NCI-H345 (cell line): Measurements from ENCODE around the gene IFT80.

Experiments used
- DNase-seq: peaks from one replicate; lab custom pipeline; 2025; lab: John Stamatoyannopoulos, UW

Gene IFT80

DNA sequence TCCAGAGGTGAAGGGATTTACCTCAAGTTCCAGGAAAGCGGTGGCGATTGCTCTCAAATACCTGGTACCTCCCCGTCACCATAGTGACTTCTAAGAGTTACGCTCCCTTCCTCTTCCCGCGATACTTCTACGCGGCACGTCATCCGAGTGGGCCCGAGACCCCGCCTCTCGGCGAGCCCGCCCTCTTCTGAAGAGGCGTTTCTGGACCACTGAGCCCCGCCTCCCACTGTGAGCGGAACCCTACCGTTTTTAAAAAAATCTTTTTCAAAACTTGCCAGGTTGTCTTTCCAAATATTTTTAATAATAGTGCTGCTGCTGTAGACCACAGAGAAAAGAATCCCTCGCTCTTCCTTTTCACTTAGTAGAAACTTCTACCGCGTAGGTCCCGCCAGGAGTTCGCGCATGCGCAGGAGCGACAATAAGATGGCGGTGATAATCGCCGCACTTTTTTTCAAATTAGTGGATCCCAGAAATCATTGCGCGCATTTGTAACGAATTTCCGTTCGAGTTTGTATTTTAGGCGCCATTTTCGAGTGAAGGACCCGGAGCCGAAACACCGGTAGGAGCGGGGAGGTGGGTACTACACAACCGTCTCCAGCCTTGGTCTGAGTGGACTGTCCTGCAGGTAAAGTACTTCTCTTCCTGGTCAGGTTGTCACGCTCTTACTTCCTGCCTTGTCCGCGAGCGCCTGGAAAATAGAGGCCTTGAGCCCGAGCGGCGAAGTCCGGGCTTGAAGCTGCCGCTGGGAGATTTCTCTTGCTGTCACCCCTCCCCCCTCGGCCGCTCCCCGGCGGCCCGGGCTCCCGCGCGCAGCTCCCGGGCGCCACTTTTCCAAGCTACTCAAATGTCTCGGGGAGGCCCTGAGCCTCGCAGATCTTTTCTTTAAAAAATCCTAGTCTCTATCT, at the start of gene IFT80, which contains the start of gene SMC4:
Gene IFT80 (minus strand): TSS at position 101 of the 905 bp plus-strand sequence. CDS start 14,625 bp downstream, outside the sequence.
Gene SMC4 (plus strand): TSS at position 526 of the 905 bp plus-strand sequence. CDS start 1,177 bp downstream, outside the sequence.
- DNase-seq = peak; percentile 92

DNA sequence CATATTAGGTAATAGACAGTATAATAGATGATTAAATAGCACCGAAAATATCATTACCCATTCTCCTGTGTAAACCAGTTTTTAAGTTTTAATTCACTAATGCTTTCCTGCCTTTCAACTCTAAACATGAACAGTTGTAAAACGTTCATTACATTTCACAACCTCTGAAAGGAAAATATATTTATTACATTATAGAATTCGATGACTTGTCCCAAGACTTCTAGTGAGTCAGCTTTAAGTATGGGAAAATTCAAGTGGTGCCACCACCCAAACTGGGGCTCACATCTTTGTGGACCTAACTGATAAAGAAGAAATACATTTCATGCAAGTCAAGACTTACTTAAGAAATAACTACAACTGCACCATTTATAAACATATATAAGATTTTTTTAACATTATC, 48.5 kb upstream of the IFT80 start:
- DNase-seq = no peak

DNA sequence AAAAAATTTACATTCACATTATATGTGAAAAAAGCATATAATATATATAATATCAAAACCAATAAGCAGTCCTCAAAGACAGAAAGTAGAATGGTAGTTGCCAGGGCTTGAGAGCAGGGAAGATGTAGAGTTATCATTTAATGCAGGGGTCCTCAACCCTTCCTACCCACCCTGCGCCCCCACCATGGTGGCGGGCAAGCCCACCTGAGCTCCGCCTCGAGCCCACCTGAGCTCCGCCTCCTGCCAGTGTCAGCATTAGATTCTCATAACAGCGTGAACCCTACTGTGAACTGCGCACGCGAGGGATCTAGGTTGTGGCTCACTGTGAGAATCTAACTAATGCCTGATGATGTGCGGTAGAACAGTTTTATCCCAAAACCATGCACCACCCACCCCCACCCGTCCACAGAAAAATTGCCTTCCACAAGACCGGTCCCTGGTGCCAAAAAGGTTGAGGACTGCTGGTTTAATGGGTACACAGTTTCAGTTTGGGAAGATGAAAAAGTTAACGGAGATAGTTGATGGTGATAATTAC, 47.6 kb upstream of the IFT80 start:
- DNase-seq = no peak

DNA sequence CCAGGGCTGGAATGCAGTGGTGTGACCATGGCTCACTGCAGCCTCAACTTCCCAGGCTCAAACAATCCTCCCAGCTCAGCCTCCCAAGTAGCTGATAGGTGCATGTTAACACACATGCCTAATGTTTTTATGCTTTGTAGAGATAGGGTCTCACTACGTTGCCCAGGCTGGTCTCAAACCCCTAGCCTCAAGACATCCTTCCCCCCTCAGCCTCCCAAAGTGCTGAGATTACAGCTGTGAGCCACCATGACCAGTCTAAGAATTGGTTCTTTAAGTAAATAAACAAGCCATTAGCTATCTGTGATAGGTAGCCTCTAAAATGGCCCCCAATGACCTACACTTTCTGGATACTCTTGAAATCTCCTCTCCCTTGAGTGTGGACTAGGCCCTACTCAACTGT, 46.8 kb upstream of the IFT80 start:
- no peak for DNase-seq

DNA sequence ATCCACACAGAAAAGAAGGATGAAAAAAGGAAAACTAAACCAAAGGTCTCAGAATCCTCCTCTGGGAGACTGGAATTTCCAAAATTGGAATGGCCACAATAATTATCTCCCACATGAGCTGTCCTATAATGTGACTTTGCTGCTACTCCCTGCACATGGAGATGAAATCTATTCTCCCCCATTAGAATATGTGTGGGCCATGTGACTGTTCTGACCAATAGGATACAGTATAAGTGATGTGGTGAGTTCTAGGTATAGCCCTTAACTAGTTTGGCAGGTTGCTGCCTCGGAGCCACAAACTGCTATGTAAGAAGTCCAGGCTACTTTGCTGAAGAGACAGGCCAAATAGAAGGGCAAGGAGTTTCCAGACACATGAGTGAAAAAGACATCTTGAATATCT, 45.4 kb upstream of the IFT80 start:
- no peak for DNase-seq

DNA sequence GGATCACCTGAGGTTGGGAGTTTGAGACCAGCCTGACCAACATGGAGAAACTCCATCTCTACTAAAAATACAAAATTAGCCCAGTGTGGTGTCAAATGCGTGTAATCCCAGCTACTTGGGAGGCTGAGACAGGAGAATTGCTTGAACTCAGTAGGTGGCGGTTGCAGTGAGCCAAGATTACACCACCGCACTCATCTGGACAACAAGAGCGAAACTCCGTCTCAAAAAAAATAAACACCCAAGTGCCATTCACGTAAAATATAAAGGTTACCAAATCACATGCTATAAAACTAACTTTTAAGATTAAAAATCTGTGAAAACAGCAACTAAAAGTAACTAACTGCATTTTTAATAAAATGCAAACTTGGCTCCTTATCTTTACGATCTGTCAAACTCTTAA, 41.7 kb upstream of the IFT80 start:
- DNase-seq = no peak

DNA sequence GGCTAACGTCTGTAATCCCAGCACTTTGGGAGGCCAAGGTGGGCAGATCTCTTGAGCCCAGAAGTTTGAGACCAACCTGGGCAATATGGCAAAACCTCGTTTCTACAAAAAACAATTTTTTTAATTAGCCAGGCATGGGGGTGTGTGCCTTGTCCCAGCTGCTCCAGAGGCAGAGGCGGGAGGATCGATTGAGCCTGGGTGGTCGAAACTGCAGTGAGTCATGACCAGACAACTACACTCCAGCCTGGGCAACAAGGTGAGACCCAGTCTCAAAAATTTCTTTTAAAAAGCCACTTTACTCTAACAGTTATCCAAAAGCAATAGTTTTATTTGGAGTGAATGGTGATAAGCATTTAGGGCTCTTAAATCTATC, 38.0 kb upstream of the IFT80 start:
- no peak for DNase-seq

DNA sequence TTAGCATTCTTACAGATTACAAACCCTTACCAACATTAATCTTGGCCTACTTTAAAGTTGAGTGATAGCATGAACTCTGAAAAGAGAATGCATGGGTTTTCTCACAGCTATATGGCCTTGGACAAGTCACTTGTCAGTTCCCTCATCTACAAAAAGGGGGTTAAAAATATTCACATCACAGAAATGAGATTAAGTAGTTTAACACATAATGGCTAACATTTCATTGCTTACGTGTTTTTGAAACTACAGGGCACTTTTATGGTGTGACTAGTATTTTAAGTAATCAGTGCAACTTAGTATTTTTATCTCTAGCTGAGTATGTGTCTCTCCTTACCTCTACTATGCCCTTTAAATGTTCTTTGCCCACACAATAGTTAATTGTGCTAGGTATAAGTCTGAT, 36.7 kb upstream of the IFT80 start:
- DNase-seq = no peak

DNA sequence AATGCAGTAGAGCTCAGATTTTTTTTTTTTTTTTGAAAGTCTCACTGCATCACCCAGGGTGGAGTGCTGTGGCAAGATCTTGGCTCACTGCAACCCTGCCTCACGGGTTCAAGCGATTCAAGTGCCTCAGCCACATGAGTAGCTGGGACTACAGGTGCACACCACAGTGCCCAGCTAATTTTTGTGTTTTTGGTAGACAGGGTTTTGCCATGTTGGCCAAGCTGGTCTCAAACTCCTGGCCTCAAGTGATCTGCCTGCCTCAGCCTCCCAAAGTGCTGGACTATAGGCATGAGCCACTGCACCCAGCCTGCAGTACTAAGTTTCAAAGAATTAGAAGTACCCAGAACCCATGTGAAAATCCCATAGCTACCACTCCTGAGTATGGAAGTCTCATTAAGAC, 36.1 kb upstream of the IFT80 start:
- no peak for DNase-seq

DNA sequence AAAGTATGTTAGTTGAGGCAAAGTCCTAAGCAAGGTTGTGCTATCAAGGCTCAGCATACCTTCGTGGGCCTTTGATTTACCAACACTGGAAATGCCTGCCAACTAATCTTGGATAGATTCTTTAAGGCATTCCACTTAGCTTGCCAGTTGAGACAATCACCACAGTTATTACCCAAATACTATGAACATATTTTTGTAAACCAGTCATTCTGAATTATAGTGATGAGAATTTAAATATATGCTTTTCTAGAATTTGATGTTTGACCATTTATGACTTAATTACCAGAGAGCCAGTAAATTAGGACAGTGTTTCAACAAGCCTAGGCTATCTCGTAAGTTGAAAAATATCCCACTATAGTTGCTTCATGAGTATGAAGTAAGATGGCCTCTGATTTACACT, 35.0 kb upstream of the IFT80 start:
- DNase-seq = no peak

DNA sequence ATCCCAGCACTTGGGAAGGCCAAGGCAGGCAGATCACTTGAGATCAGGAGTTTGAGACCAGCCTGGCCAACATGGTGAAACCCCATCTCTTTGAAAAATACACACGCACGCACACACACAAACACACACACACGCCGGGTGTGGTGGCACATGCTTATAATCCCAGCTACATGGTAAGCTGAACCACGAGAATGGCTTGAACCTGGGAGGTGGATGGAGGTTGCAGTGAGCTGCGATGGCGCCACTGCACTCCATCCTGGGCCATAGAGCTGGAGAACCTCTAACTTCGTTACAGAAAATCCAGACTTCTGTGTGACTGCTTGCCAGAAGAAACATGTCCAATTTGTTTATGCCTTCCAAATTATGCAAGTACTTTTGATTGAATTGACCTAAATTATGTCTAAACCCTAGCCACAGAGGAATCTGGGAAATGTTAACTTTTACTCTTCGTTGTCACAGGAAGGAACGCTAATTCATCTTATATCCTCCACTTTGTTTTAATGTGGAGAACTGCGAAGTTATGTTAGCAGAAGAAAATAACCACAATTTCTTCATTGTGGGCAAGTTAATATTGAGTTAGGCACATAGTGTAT, 28.9 kb upstream of the IFT80 start:
- no peak for DNase-seq

DNA sequence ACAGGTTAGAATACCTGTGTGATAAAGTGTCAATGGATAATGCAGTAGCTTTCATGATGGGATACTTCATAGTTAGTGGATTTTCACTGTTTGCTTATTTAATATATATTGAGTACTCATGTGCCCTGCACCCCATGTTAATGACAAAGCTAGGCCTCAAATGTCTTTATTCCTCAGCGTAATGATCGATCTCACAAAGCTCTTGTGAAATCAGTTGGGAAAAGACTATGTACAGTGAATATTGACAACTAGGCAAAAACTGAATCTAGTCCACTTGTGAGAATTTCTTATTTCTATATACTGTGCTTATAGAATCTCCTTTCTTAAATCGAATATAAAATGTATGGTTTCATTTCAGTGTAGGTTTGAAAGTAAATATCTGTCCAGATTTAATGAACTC, 18.3 kb upstream of the IFT80 start:
- DNase-seq = no peak

DNA sequence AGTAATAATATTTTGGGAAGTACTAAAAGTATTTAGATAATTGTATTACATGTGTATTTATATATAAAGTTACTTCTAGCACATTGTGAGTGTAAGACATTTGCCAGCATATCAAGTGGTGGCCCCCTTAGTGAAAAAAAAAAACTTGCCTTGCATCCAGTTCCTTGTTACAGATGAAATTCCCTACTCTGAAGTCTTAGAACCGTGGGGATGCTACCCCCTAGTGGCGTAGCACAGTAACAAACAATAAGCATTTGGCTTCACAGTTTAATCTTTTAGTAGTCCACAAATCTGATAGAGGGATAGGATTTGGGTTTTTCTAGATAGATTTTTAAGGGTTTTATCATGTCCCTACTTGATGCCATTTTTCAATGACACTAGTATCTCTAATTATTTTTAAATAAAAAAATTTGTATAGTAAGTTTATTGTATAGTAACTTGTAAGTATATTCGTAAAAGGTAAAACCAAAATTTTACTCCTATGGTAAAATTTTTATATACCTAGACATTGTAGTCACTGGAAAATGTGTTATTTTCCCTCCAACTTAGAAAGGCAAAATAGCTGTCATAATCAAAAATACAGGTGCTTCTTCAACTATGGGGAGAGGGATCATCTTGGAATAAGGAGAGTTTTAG, 14.7 kb upstream of the IFT80 start:
- DNase-seq = peak; percentile 60

DNA sequence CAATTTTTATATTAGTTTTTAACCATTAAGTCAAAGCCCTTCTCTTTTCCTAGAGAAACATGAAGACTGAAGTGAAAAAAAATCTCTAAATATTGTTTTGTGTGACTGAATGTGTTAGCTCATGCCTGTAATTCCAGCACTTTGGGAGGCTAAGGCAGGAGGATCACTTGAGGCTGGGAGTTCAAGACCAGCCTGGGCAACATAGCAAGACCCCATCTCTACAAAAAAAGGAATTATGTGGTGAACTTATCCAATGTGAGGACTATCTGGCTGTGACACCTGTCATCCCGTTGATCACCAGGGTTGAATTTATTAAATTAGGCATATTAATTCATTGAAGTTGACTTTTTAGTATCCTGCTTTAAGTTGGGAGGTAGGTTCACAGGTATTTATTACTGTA, 13.5 kb upstream of the IFT80 start:
- no peak for DNase-seq

DNA sequence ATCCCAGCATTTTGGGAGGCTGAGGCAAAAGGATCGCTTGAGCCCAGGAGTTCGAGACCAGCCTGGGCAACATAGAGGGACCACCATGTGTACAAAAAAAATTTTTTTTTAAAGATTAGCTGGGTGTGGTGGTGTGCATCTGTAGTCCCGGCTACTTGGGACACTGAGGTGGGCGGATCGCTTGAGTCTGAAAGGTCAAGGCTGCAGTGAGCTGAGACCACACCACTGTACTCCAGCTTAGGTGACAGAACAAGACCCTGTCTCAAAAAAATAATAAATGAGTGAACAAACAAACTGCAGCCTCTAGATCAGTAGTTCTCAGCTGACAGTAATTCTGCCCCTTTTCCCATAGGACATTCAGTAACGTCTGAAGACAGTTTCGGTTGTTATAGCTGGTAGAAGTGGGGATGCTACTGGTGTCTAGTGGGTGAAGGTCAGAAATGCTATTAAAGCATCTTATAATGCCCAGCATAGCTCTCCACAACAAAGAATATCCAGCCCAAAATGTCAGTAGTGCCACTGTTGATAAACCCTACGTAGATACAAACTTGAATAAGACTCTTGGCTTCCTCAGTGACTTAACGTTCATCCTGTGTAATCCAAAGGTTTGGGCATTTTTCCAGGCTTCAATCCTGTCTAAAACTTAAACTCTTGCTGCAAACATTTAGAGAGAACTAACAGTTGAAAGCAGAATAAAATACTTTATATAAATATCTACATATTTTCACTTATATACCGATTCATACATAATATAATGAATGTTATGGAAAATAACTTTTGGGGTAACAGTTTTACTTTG, 11.0 kb upstream of the IFT80 start:
- DNase-seq = no peak

DNA sequence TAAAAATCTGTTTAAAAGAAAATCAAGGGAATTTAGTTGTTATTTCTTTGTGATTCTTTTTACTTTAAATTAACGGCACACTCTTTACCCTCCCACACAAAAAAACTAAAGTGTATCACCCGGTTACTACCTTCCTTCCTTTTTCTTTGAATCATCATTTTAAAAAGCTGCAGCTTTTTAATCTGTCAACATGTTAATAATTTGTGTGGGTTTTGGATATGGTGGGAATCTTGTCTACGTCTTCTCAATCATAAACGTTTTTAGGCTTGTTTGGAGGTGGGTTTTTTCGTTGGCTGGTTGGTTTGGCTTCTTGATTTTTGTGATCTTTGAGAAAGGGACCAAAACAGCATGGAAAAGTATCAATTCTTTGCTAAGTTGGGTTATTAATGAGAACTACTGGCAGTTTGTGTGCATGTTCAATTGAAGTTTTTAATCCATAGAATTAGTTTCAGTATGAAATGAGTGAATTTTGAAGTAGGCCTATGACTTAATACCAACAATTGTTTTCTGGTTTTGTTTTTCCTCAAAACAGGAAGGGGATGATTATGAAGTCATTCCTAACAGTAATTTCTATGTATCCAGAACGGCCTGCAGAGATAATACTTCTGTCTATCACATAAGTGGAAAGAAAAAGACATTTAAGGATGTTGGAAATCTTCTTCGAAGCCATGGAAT, 4.9 kb upstream of the IFT80 start:
- DNase-seq = no peak

DNA sequence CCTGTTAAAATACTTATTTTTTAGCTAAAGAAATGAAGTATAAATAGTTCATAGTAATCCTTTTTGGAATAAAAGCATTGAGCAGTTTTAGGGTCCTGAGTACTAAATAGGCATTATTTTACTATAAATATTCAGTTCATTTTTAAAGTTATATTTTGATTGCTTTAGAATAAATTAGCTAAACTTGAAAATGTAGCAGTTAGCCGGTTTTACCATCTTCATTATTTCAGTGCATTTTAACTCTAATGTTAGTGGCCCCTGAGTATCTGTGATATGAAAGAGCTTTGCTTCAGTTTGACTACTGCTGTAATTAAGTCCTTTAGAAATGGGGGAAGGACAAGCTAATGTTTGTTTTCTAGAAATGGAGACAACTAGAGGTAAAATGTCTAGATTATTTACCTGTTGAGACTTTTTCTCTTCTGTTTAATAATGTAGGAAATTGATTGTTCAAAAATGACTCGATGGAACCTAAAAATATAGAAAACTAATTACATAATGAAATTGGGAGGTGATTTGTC, 4.1 kb upstream of the IFT80 start:
- no peak for DNase-seq

DNA sequence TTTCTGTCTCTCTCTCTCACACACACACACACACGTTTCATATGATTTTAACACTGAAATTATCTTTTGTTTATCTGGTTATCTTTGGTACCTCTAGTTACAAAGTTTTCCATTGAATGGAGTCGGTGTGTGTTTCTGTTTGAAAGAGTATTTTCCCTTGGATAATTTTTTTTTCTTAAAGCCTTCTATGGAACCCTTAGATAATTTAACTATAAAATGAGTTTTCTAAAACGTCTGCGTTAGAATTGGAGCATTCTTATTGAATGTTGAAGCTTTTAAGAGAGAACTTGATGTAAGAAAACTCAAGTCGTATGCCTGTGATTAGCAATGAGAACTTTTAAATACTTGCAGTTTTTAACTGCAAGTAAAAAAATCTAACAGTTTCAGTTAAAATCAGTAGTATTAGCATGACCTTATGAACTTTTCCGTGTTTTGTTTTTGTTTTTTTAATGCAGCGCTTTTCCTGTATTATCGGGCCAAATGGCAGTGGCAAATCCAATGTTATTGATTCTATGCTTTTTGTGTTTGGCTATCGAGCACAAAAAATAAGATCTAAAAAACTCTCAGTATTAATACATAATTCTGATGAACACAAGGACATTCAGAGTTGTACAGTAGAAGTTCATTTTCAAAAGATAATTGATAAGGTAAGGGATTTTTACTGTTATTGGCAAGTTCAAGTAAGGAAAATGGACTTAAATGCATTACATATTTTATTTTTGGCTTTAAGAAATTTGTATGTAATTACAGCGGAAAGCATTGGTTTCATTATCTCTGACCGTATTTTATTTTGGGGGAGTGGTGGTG, 3.4 kb upstream of the IFT80 start:
- no peak for DNase-seq

DNA sequence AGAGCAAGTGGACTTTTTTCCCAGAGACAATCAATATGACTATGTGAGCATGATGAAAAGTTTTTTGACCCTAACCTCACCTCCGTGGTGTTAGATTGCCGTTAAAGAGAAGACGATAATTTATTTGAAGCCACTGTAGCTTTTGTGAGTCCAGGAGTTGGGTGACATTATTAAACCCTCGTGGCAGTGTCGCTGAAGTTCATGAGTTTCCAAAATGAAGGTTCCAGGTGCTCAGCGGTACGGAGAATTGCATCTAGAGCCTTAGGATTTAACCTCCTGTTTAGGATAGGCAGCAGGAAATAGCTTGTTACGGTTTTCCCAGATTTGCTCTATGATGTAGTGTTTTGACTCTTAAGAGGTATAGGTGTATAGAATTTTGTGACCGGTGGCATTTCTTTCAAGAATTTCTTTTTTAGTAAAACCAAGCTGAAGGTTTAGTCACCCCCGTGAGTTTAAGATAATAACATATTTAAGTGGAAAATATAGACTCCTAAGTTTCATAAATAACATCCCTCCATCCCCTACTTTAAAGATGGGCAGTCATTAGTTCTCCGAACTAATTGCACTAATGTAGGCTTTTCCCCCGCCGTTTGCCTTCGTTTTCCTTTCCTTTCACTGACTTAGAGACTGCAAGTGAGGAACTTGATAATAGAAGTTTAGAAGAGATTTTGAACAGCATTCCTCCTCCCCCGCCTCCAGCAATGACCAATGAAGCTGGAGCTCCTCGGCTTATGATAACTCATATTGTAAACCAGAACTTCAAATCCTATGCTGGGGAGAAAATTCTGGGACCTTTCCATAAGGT, 2.5 kb upstream of the IFT80 start:
- DNase-seq = peak; percentile 5
